ENCODE data around the gene MSH3.

Gene MSH3

GRCh38 chr5:80654391-80655230, at the start of gene MSH3, which contains the start of gene DHFR:
MSH3 (plus strand) TSS chr5:80654652; CDS start chr5:80654728, 76 bp downstream.
DHFR (minus strand) TSS chr5:80654983; CDS start chr5:80654489, 494 bp downstream.
- peak; percentile 81 for DNase-seq (ENCODE audit: low read depth)

GRCh38 chr5:80607343-80607742, 47.1 kb upstream of the MSH3 start:
- no peak for DNase-seq (ENCODE audit: low read depth)

- no peak for DNase-seq (ENCODE audit: low read depth)
Observed at GRCh38 chr5:80607832-80608231, 46.6 kb upstream of the MSH3 start.

- DNase-seq (ENCODE audit: low read depth), result no peak
Observed at GRCh38 chr5:80608731-80609130, 45.7 kb upstream of the MSH3 start.

GRCh38 chr5:80609692-80610091, 44.8 kb upstream of the MSH3 start:
- no peak for DNase-seq (ENCODE audit: low read depth)

- DNase-seq (ENCODE audit: low read depth), result no peak
Observed at GRCh38 chr5:80615266-80615914, 39.1 kb upstream of the MSH3 start.

GRCh38 chr5:80618438-80618837, 36.0 kb upstream of the MSH3 start:
- no peak for DNase-seq (ENCODE audit: low read depth)

- no peak for DNase-seq (ENCODE audit: low read depth)
Observed at GRCh38 chr5:80619086-80619485, 35.4 kb upstream of the MSH3 start.

GRCh38 chr5:80620211-80620610, 34.2 kb upstream of the MSH3 start:
- DNase-seq (ENCODE audit: low read depth), result no peak

GRCh38 chr5:80622756-80623155, 31.7 kb upstream of the MSH3 start:
- no peak for DNase-seq (ENCODE audit: low read depth)

GRCh38 chr5:80623999-80624398, 30.5 kb upstream of the MSH3 start:
- no peak for DNase-seq (ENCODE audit: low read depth)

- no peak for DNase-seq (ENCODE audit: low read depth)
Observed at GRCh38 chr5:80625230-80625629, 29.2 kb upstream of the MSH3 start.

GRCh38 chr5:80629281-80629680, 25.2 kb upstream of the MSH3 start:
- no peak for DNase-seq (ENCODE audit: low read depth)

GRCh38 chr5:80631278-80632259, 22.9 kb upstream of the MSH3 start:
- no peak for DNase-seq (ENCODE audit: low read depth)

GRCh38 chr5:80632700-80633099, 21.8 kb upstream of the MSH3 start:
- DNase-seq (ENCODE audit: low read depth), result no peak

- no peak for DNase-seq (ENCODE audit: low read depth)
Observed at GRCh38 chr5:80634193-80634592, 20.3 kb upstream of the MSH3 start.

- no peak for DNase-seq (ENCODE audit: low read depth)
Observed at GRCh38 chr5:80641353-80641752, 13.1 kb upstream of the MSH3 start.

GRCh38 chr5:80644900-80645299, 9.6 kb upstream of the MSH3 start:
- no peak for DNase-seq (ENCODE audit: low read depth)

- DNase-seq (ENCODE audit: low read depth), result no peak
Observed at GRCh38 chr5:80646926-80647325, 7.5 kb upstream of the MSH3 start.

GRCh38 chr5:80653502-80653901, 950 bp upstream of the MSH3 start:
- no peak for DNase-seq (ENCODE audit: low read depth)

- peak; percentile 1 for DNase-seq (ENCODE audit: low read depth)
Observed at GRCh38 chr5:80654054-80654390, 430 bp upstream of the MSH3 start.

- DNase-seq (ENCODE audit: low read depth), result no peak
Observed at GRCh38 chr5:80655231-80655774, 851 bp downstream of the MSH3 start.
